ENCODE results near the gene KCNJ15. TPM values are rescaled to one million over a fixed set of nuclear protein-coding genes. Genes with fewer than 3 reads are reported as not detected.
A peak's percentile ranks its signal among the peaks of the same experiment; 100 is the strongest.

Gene KCNJ15
- total RNA-seq, 1 experiment from 2014 or later, result 0.06 TPM

DNA sequence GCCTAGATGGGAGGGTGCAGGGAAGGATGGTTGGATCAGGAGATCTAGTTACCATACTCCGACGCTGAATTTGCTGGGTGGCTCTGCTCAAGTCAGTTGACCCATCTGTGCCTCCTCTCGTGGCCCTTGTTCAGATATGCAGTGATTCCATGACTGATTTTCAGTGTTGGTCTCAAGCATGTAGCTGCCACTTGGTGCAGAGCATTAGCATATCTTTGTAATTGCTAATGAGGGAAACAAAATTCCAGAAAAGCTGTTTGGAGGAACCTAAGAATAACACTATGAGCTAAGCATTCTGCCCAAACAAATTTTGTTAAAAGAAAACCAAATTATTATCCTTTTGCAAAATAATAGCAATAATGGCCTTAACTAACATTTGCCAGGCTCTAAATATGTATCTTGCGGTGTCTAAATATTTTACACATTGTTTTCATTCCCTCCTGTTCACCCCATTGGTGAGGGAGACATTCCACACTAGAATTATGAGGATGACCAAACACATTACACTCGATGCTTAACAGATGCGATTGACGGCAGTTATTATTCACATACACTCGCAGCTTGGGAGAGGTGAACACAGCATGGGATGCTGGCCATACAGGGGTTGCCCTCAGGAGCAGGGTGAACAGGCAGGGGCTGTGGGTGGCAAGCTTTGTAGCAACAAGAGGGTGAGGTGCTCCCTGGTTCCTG, 69.1 kb downstream of the KCNJ15 start:
- DNase-seq (ENCODE audit: low spot score), result no peak

GRCh38 chr21:38326429-38326828, 69.6 kb downstream of the KCNJ15 start:
- DNase-seq (ENCODE audit: low spot score), result no peak

DNA sequence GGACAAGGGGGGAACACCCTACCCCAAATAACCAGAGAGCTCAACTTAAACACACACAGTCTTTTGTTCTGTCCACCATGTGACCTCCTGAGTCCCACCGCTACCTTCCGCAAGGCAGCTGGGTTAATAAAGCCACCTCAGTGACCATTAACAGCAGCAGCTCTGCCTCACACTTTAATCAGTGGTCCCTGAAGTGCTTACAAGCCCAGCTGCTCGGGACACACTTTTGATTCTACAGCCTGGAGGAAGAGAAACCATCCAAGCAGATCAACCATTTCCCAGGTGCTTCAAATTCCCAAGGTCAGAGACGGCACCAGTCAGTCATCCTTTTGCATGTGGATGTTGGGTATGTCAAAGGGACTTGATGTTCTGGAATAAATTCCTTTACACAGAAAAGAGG, 70.1 kb downstream of the KCNJ15 start:
- DNase-seq (ENCODE audit: low spot score), result no peak

DNA sequence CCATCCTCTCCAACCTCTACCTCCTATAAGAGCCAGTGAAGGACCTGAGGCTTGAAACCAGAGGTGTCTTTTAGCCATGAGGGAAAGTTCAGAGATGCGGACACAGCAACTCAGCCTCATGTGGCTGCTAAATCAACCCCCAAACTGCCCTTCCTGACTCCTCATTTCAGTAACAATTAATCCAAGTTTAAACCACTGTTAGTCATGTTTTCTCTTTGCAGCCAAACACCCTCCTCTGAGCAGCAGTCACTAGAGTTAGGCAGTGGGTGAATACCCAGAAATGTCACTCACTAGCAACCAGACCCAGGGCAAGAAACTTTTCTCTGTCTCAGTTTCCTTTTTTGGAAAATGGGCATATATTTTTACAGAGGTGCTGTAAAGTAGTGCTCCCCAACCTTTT, 71.2 kb downstream of the KCNJ15 start:
- no peak for DNase-seq (ENCODE audit: low spot score)

- DNase-seq (ENCODE audit: low spot score), result no peak
Observed at GRCh38 chr21:38329162-38329561, 72.4 kb downstream of the KCNJ15 start.

GRCh38 chr21:38330666-38331065, 73.9 kb downstream of the KCNJ15 start:
- no peak for DNase-seq (ENCODE audit: low spot score)

- DNase-seq (ENCODE audit: low spot score), result peak; percentile 35
Observed at GRCh38 chr21:38333301-38334272, 76.8 kb downstream of the KCNJ15 start.

- no peak for DNase-seq (ENCODE audit: low spot score)
Observed at GRCh38 chr21:38334866-38335265, 78.1 kb downstream of the KCNJ15 start.

DNA sequence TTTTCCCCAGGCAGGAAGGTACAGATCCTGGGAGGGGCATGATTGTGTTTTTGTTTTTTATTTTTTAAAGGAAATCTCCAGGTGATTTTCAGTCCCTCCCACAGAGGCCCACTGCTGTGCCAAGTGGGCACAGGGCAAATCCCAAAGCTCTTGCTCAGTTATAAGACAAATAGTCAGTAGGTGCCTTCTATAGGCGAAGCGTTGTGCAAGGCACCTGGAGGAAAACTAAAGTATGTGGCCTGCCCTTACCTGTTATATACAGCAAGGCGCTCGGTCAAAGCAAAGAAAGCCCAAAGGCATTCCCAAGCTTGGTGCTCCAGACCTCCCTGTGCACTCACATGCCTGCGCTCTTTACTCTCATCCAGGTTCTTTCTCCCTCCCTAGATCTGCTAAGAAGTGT, 81.0 kb downstream of the KCNJ15 start:
- no peak for DNase-seq (ENCODE audit: low spot score)

- no peak for DNase-seq (ENCODE audit: low spot score)
Observed at GRCh38 chr21:38340131-38340530, 83.3 kb downstream of the KCNJ15 start.

GRCh38 chr21:38341546-38342012, 84.8 kb downstream of the KCNJ15 start:
- DNase-seq (ENCODE audit: low spot score), result no peak

DNA sequence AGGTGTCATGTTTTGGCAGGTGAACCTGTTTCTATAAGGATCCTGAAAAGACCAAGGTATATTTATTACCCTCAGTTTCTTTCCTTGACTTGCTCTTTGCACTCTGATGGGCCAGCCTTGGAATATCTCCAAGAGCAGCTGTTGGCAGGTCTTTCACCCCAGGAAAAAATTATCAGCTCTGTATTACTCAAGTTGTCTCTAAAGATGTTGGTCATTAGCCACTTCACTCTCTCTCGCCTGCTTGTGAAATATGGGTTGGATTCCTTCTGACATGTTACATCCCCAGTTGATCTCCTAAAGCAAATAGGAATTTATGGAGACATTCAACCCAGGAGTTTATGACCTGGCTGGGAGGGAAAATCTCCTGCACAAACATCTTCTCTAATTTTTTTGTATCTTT, 85.9 kb downstream of the KCNJ15 start:
- DNase-seq (ENCODE audit: low spot score), result no peak

DNA sequence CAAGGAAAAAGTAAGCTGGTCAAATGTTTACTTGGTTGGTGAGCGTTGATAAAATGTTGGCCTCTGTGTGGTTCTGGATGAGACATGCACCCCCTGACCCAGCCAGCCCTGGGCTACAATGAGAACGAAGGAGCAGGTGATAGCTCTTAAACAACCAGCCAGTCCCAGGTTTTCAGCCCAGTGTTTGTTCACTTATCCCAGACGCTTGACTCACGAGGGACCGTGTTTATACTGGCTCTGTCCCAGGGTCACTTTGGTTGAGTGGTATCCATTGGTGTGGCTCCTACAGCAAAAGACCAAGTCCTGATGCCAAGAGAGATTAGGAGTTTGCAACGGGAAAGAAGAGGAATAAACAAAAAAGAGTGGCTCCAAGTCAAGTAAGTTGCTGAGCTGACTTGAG, 86.9 kb downstream of the KCNJ15 start:
- peak; percentile 92 for DNase-seq (ENCODE audit: low spot score)

- DNase-seq (ENCODE audit: low spot score), result no peak
Observed at GRCh38 chr21:38346286-38346685, 89.5 kb downstream of the KCNJ15 start.

DNA sequence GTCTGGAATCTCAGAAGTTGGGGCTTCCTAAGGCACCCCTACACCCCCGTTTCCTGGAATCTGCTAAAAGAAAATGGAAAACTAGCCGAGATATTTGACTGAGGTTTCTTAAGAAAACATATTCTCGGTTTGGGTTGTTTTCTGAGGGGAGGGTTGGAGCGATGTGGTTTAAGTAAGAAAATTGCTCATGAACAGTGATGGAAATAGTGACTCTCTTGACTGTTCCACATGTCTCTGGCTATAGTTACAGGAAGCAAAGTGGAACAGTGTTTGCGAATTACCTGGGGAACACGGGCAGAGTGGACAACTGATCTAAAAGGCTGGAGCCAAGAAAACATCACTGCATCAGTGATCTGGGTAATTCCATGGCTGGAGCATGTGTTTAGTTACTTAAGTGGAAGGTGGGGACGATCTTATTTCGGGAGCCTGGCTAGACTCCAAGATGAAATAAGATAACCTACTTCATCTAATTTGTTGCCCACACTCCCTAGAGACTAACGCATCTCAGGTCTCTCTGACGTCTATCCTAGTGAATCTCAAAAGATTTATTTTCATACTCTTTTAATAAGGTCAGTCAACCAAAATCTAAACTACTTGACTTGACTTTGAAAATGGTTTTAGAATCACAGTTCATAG, 92.4 kb downstream of the KCNJ15 start:
- peak; percentile 66 for DNase-seq (ENCODE audit: low spot score)

- no peak for DNase-seq (ENCODE audit: low spot score)
Observed at GRCh38 chr21:38349977-38350376, 93.2 kb downstream of the KCNJ15 start.

- DNase-seq (ENCODE audit: low spot score), result no peak
Observed at GRCh38 chr21:38350684-38351083, 93.9 kb downstream of the KCNJ15 start.

DNA sequence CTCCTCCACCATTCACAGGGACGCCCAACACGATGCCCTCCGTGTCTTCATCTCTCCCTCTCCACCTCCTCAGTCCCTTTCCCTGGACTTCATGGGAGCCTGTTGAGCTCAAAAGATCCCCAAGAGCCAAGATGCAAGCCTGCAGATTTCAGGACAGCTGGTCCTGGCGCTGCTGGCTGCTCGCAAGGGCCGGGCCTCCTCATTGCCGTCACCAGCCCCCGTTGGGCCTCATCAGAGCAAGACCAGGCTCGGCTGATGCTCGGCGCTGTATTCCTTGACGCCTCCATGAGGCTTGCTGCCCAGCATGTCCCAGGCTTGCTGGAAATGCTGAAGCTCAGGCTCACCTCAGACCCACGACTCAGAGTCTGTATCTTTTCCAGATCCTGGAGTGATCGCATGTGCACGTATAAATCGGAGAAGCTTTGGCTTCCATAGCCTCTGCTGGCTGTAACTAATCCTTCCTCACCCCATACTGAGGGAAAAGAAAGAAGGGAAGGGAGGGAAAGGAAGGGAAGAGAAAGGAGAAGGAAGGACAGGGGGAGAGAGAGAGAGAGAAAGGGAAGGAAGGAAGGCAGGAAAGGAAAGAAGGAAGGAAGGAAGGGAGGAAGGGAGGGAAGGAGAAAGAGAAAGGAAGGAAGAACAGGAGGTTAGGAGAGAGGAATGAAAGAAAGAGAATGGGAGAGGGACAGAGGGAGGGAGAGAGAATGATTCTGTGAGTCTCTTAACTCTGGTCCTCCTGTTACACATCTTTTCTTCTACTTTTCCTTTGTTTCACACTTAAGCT, 94.6 kb downstream of the KCNJ15 start:
- DNase-seq (ENCODE audit: low spot score), result no peak

- peak; percentile 89 for DNase-seq (ENCODE audit: low spot score)
Observed at GRCh38 chr21:38351961-38352521, 95.2 kb downstream of the KCNJ15 start.

- peak; percentile 76 for DNase-seq (ENCODE audit: low spot score)
Observed at GRCh38 chr21:38352536-38353219, 95.9 kb downstream of the KCNJ15 start.

DNA sequence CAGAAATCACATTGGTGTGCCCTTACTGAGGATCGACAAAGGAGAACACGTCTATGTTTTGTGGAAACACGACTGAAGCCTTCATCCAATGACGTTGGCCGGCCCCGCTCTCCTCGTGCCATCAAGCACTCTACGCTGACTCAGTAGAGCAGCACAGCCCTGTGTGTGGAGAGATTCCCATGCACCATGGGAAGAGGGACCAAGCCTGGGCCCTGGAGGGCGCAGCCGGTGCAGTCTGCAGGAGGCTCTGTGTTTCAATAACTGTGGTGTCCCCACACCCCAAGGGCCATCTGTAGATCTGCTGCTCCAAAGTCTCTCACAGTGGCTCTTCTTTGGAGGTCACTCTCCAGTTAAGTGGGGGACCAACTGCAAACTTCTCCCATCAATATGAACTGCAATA, 97.4 kb downstream of the KCNJ15 start:
- DNase-seq (ENCODE audit: low spot score), result no peak
